Ovary (tissue), 9 donors: ENCODE data around the gene SEBOX. TPM values are rescaled to one million over a fixed set of nuclear protein-coding genes. Genes with fewer than 3 reads are reported as not detected.
A peak's percentile ranks its signal among the peaks of the same experiment; 100 is the strongest.

Experiments
- DNase-seq, 5 donors: peaks; one replicate each; pipeline ENCODE4 v3.0.0-alpha.2; 2019 to 2020
- H3K27ac ChIP-seq, 2 donors: fragments of 200-600 bp; one replicate each; pipeline versions ENCODE4 v1.5.1 to v1.8.0; 2019 to 2022
- H3K27me3 ChIP-seq: fragments of 200-600 bp; one replicate; pipeline ENCODE4 v1.8.0; 2022
- H3K36me3 ChIP-seq: fragments of 200-600 bp; sonication (generic); one replicate; pipeline ENCODE4 v1.5.1; 2019
- H3K4me1 ChIP-seq: one replicate; pipeline ENCODE4 v1.8.1; 2013; ENCODE audit warnings: mild to moderate bottlenecking, moderate library complexity; ENCODE audit not compliant: insufficient read depth
- H3K4me3 ChIP-seq: fragments of 200-600 bp; sonication (generic); one replicate; pipeline ENCODE4 v1.5.1; 2017
- H3K9me3 ChIP-seq, 2 donors: fragments of 200-600 bp in 1 of 2; sonication (generic) in 1 of 2; one replicate each; pipeline versions ENCODE4 v1.5.1 to v1.8.1; 2013 to 2019; ENCODE audit warnings: mild to moderate bottlenecking in 1 of 2, moderate library complexity in 1 of 2
- CTCF ChIP-seq, 3 donors: fragments of 450-650 bp in 2 of 3; fragments of 200-600 bp in 1 of 3; IDR thresholded peaks; one replicate each; pipeline versions ENCODE4 v1.5.1 to v1.8.0; 2016 to 2022; ENCODE audit warnings: antibody characterized with exemption in 3 of 3, mild to moderate bottlenecking in 1 of 3
- EP300 ChIP-seq: sonication (generic); formaldehyde crosslinking; IDR thresholded peaks from one replicate; pipeline ENCODE4 v1.6.1; 2017; ENCODE audit warnings: antibody characterized with exemption
- POLR2A ChIP-seq: fragments of 450-650 bp; IDR thresholded peaks from one replicate; pipeline ENCODE4 v1.6.1; 2017; ENCODE audit warnings: antibody characterized with exemption, mild to moderate bottlenecking, moderate library complexity
- WGBS, 3 donors: extraction: QIAGEN DNeasy Blood & Tissue Kit in 1 of 3; methylation state at CpG; one replicate each; pipeline versions ENCODE4 v1.1.5 to v1.1.7; 2013 to 2017; 5-methylcytosine and 5-hydroxymethylcytosine counted together
- intact Hi-C, 4 donors: fragments of 100-400 bp; cut with DNase I; formaldehyde crosslinking; loops; one replicate each; pipeline versions ENCODE4 v1.11.0 to v1.15.1; 2022 to 2023
- polyA plus RNA-seq, 2 donors: library from polyadenylated mRNA; stranded (reverse); fragments of 200-250 nt in 1 of 2; fragments of 350-450 nt in 1 of 2; fragmentation: Illumina TruSeq in 1 of 2; extraction: RNeasy Lipid Tissue Mini Kit (QIAGEN cat#74804) in 1 of 2; gene quantifications; one replicate each; pipeline ENCODE4 v1.2.3, GENCODE V29; 2013 to 2014
- total RNA-seq, 7 donors: library from RNA; depleted of rRNA in 2 of 7; stranded (reverse); fragments of >200 nt in 2 of 7; fragmentation: NEBNext Ultra II Directional in 3 of 7; extraction: Animal tissue kit (Norgen Biotek cat#: 25700) in 3 of 7; gene quantifications; one replicate each; pipeline versions ENCODE4 v1.1.0 to v1.2.4, GENCODE V29; 2016 to 2023
- donor health status: DM: no; HTN: no; CAD: no; lungs with moderate emphysema.
- donor health status: DM: no; HTN: no; CAD: no.
- donor health status: Bipolar disorder and iron deficiency.
- donor health status: DM: yes; HTN: yes; CAD: no.
- donor health status: DM: no; HTN: no; CAD: no.
- donor health status: DM: yes; HTN: yes; CAD: no.

SEBOX gene
- total and polyA plus RNA-seq, 9 donors, result not detected

- Histone ChIP-seq H3K9me3 (no peaks in the 10 kb centered on the region), H3K36me3 (no peaks in the 10 kb centered on the region), H3K4me1 (peaks cover 23% of the 10 kb centered on the region), H3K27me3 (no peaks in the 10 kb centered on the region), H3K27ac (peak overlapping the region; percentile 12 to 69), H3K4me3 (no peak overlapping the region)
- 17 to 40% (median 17%) methylated on average over 8 of the region's 8 CpGs for WGBS, 3 donors
- DNase-seq, result peak in 3 of 5 donors; percentile 38 to 60 (median 46)
- intact Hi-C loops, result no loop called here
- TF ChIP-seq CTCF (IDR thresholded peaks at IDR 0.05), result no peak
- TF ChIP-seq EP300, result no peak
Observed at GRCh38 chr17:28347261-28347891, 17.6 kb downstream of the SEBOX start.

DNA sequence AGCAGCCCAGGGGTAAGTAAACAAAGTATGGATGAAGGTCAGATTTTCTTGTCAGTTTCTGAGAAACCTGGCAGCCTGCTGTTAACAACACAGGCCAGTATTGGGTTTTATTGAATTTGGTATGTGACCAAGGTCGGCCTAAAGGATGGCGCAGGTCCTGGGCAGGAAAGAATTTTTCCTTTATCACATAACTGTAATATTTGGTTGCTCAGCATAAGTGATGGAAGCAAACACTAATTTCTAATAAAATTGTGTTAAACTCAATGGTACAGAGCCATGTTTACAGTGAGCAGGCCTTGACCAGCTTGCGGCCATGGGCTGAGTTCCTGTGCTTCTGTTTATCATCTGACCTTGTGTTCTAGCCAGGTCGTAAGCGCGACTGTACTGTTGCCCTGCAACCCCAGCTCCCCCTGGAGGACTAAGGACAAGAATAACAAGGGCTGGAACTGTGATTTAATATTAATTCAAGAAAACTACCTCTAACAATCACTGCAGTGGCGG is 18.2 kb downstream of the SEBOX start:
- peak in 4 of 5 donors; percentile 57 to 76 (median 66) for DNase-seq
- no peaks in the 10 kb centered on the region for H3K27me3 ChIP-seq
- WGBS, 3 donors, result 5 to 18% (median 12%) methylated on average over 7 of the region's 7 CpGs
- H3K27ac ChIP-seq, result peak overlapping the region in 1 of 2 donors; percentile 69
- no peak overlapping the region for H3K4me3 ChIP-seq
- peaks cover 23% of the 10 kb centered on the region for H3K4me1 ChIP-seq
- H3K36me3 ChIP-seq, result no peaks in the 10 kb centered on the region
- no peaks in the 10 kb centered on the region for H3K9me3 ChIP-seq
- intact Hi-C loops, result no loop called here
- peak in 1 of 3 donors; percentile 42 for TF ChIP-seq CTCF (IDR thresholded peaks at IDR 0.05)
- no peak for TF ChIP-seq POLR2A

DNA sequence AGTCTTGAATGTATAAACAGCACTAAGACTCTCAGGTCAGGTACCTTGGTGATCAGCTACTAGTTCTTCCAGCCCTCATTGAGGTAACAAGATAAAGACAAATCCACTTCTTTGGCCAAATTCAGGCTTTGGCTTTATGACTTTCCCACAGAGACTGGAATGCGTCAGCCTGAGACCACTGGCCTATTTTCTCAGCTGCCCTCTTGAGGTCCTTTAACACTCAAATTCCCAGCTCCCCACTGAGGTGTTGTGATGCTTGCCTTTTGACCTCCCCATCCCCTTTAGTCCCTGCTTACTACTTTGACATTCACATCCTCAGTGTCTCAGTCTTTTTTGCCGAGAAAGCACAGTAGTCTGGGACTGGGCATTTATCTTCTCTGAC is 18.8 kb downstream of the SEBOX start:
- Histone ChIP-seq H3K4me1 (peaks cover 23% of the 10 kb centered on the region), H3K27ac (peak overlapping the region in 1 of 2 donors; percentile 69), H3K9me3 (no peaks in the 10 kb centered on the region), H3K4me3 (no peak overlapping the region), H3K36me3 (no peaks in the 10 kb centered on the region), H3K27me3 (no peaks in the 10 kb centered on the region)
- TF ChIP-seq POLR2A, result no peak
- no peak for TF ChIP-seq CTCF (IDR thresholded peaks at IDR 0.05)
- no peak for TF ChIP-seq EP300
- intact Hi-C loops, result no loop called here
- WGBS, 3 donors, result 13 to 24% (median 16%) methylated on average over 2 of the region's 2 CpGs
- DNase-seq, result no peak

- intact Hi-C loops, result no loop called here
- H3K36me3 ChIP-seq, result no peaks in the 10 kb centered on the region
- DNase-seq, result no peak
- H3K4me1 ChIP-seq, result peaks cover 23% of the 10 kb centered on the region
- WGBS, 3 donors, result 53 to 62% (median 53%) methylated on average over 13 of the region's 13 CpGs
- peak overlapping the region in 1 of 2 donors; percentile 69 for H3K27ac ChIP-seq
- no peaks in the 10 kb centered on the region for H3K27me3 ChIP-seq
- no peaks in the 10 kb centered on the region for H3K9me3 ChIP-seq
- TF ChIP-seq POLR2A (no peak), EP300 (no peak), CTCF (IDR thresholded peaks at IDR 0.05) (no peak)
- no peak overlapping the region for H3K4me3 ChIP-seq
Observed at GRCh38 chr17:28345419-28346198, 19.4 kb downstream of the SEBOX start.
